Neuronal stem cell (in vitro differentiated cells): Measurements from ENCODE around the gene PATL1.

Experiments
- DNase-seq: peaks from one replicate; pipeline ENCODE4 v3.0.0-alpha.2; 2013; ENCODE audit warnings: low spot score
- H2AFZ ChIP-seq: one replicate; pipeline ENCODE4 v1.6.1; 2013; ENCODE audit warnings: mild to moderate bottlenecking, low read length, inconsistent platforms
- H2AK5ac ChIP-seq: 2 replicates; pipeline ENCODE4 v1.6.1; 2013; ENCODE audit warnings: low read depth, mild to moderate bottlenecking, inconsistent platforms, low read length, moderate library complexity, mixed read lengths
- H2BK120ac ChIP-seq: 2 replicates; pipeline ENCODE4 v1.6.1; 2013; ENCODE audit warnings: low read depth, mild to moderate bottlenecking, inconsistent platforms, low read length, moderate library complexity, mixed read lengths
- H2BK12ac ChIP-seq: one replicate; pipeline ENCODE4 v1.6.1; 2013; ENCODE audit warnings: low read length, inconsistent platforms
- H2BK15ac ChIP-seq: 2 replicates; pipeline ENCODE4 v1.6.1; 2013; ENCODE audit warnings: mild to moderate bottlenecking, low read length, inconsistent platforms, mixed read lengths
- H2BK5ac ChIP-seq: one replicate; pipeline ENCODE4 v1.6.1; 2013; ENCODE audit warnings: inconsistent platforms, mild to moderate bottlenecking, low read length, moderate library complexity
- H3K14ac ChIP-seq: one replicate; pipeline ENCODE4 v1.6.1; 2013; ENCODE audit warnings: low read length, inconsistent platforms
- H3K18ac ChIP-seq: 2 replicates; pipeline ENCODE4 v1.6.1; 2013; ENCODE audit warnings: low read length, inconsistent platforms
- H3K23ac ChIP-seq: 2 replicates; pipeline ENCODE4 v1.6.1; 2013; ENCODE audit warnings: low read depth, mild to moderate bottlenecking, mixed read lengths, low read length, inconsistent platforms; ENCODE audit not compliant: poor library complexity
- H3K27ac ChIP-seq: replicated peaks from 3 replicates; pipeline ENCODE4 v1.5.1; 2013; ENCODE audit warnings: low read length, inconsistent platforms
- H3K27me3 ChIP-seq, 3 experiments: 2 replicates each; pipeline ENCODE4 v1.6.1; 2013; ENCODE audit warnings: low read length in 3 of 3, mild to moderate bottlenecking in 2 of 3, inconsistent platforms in 1 of 3, low read depth in 1 of 3, mixed read lengths in 1 of 3, moderate library complexity in 1 of 3; ENCODE audit not compliant: control insufficient read depth in 3 of 3, insufficient read depth in 3 of 3
- H3K36me3 ChIP-seq, 2 donors: replicated peaks in 1 of 2; 2 replicates each; pipeline ENCODE4 v1.6.1; 2013; ENCODE audit warnings: low read length in 2 of 2; ENCODE audit not compliant: control insufficient read depth in 2 of 2, insufficient read depth in 2 of 2
- H3K4ac ChIP-seq: 2 replicates; pipeline ENCODE4 v1.6.1; 2013; ENCODE audit warnings: inconsistent platforms, mild to moderate bottlenecking, low read length, moderate library complexity
- H3K4me1 ChIP-seq, 2 donors: 1 replicate in 1 of 2; 2 replicates in 1 of 2; pipeline ENCODE4 v1.6.1; 2013; ENCODE audit warnings: low read length in 2 of 2, low read depth in 1 of 2; ENCODE audit not compliant: control insufficient read depth in 2 of 2, insufficient read depth in 1 of 2
- H3K4me2 ChIP-seq: one replicate; pipeline ENCODE4 v1.6.1; 2013; ENCODE audit warnings: mild to moderate bottlenecking, low read length, inconsistent platforms; ENCODE audit not compliant: insufficient read depth, poor library complexity, severe bottlenecking
- H3K4me3 ChIP-seq, 2 donors: 2 replicates each; pipeline ENCODE4 v1.5.1; 2013; ENCODE audit warnings: low read length in 2 of 2, mild to moderate bottlenecking in 2 of 2, inconsistent platforms in 1 of 2, moderate library complexity in 1 of 2
- H3K79me1 ChIP-seq: one replicate; pipeline ENCODE4 v1.6.1; 2013; ENCODE audit warnings: low read depth, mild to moderate bottlenecking, inconsistent platforms, low read length, moderate library complexity
- H3K9ac ChIP-seq: one replicate; pipeline ENCODE4 v1.6.1; 2013; ENCODE audit warnings: mild to moderate bottlenecking, low read depth, low read length, inconsistent platforms; ENCODE audit not compliant: poor library complexity
- H3K9me3 ChIP-seq, 2 donors: replicated peaks in 1 of 2; 2 replicates each; pipeline versions ENCODE3 to v1.6.1; 2013; ENCODE audit warnings: low read length in 2 of 2, mild to moderate bottlenecking in 2 of 2, inconsistent platforms in 1 of 2, low read depth in 1 of 2, mixed read lengths in 1 of 2, moderate library complexity in 1 of 2; ENCODE audit not compliant: control insufficient read depth in 2 of 2, insufficient read depth in 1 of 2
- H4K8ac ChIP-seq: one replicate; pipeline ENCODE4 v1.6.1; 2013; ENCODE audit warnings: low read depth, mild to moderate bottlenecking, inconsistent platforms, low read length, moderate library complexity
- H4K91ac ChIP-seq: one replicate; pipeline ENCODE4 v1.6.1; 2013; ENCODE audit warnings: low read length, low read depth, mild to moderate bottlenecking, inconsistent platforms; ENCODE audit not compliant: poor library complexity
- WGBS, 2 donors: extraction: QIAGEN DNeasy Blood & Tissue Kit; methylation state at CpG; one replicate each; pipeline ENCODE4 v1.1.7; 2013; ENCODE audit warnings: missing lambda C conversion rate in 2 of 2, mixed read lengths in 1 of 2; ENCODE audit not compliant: insufficient read length in 2 of 2, insufficient replicate concordance in 1 of 2; ENCODE audit errors: extremely low coverage in 2 of 2; 5-methylcytosine and 5-hydroxymethylcytosine counted together

The PATL1 gene

GRCh38 chr11:59676205-59676604 lies 7.4 kb upstream of the PATL1 start:
- Histone ChIP-seq H3K4me3 (no peak overlapping the region), H4K91ac (no peak overlapping the region), H3K14ac (no peak overlapping the region), H3K79me1 (no peaks in the 10 kb centered on the region), H2BK5ac (no peak overlapping the region), H2AK5ac (no peak overlapping the region), H2BK120ac (no peak overlapping the region), H3K4me1 (peaks cover 0 to 3% of the 10 kb centered on the region in 2 donors), H3K36me3 (no peaks in the 10 kb centered on the region), H4K8ac (no peak overlapping the region), H3K9me3 (no peaks in the 10 kb centered on the region), H3K9ac (no peak overlapping the region), H3K18ac (no peak overlapping the region), H3K27ac (no peak overlapping the region), H3K4ac (no peak overlapping the region), H3K23ac (no peak overlapping the region), H2AFZ (no peak overlapping the region), H3K4me2 (no peak overlapping the region), H3K27me3 (peaks cover 0 to 19% (median 0%) of the 10 kb centered on the region in 3 experiments), H2BK15ac (no peak overlapping the region), H2BK12ac (no peak overlapping the region)
- DNase-seq: no peak
- WGBS, 2 donors: no CpG with 5 or more reads among the region's 8 CpGs

GRCh38 chr11:59674291-59674690 lies 5.5 kb upstream of the PATL1 start:
- Histone ChIP-seq H3K27ac (no peak overlapping the region), H3K4me3 (no peak overlapping the region), H3K23ac (no peak overlapping the region), H2BK120ac (no peak overlapping the region), H3K4me1 (peaks cover 3 to 4% of the 10 kb centered on the region in 2 donors), H2BK5ac (no peak overlapping the region), H3K18ac (no peak overlapping the region), H2AK5ac (no peak overlapping the region), H3K9me3 (no peaks in the 10 kb centered on the region), H2BK15ac (no peak overlapping the region), H2BK12ac (no peak overlapping the region), H3K36me3 (no peaks in the 10 kb centered on the region), H3K4me2 (no peak overlapping the region), H3K27me3 (peaks cover 0 to 19% (median 0%) of the 10 kb centered on the region in 3 experiments), H2AFZ (no peak overlapping the region), H3K9ac (no peak overlapping the region), H3K79me1 (no peaks in the 10 kb centered on the region), H4K8ac (no peak overlapping the region), H3K14ac (no peak overlapping the region), H4K91ac (no peak overlapping the region), H3K4ac (no peak overlapping the region)
- no CpG with 5 or more reads among the region's 2 CpGs for WGBS, 2 donors
- no peak for DNase-seq

- H2AFZ ChIP-seq: no peak overlapping the region
- H4K8ac ChIP-seq: no peak overlapping the region
- no peak overlapping the region for H3K4ac ChIP-seq
- no peaks in the 10 kb centered on the region for H3K79me1 ChIP-seq
- H2BK12ac ChIP-seq: no peak overlapping the region
- no CpG with 5 or more reads among the region's 2 CpGs for WGBS, 2 donors
- H3K18ac ChIP-seq: no peak overlapping the region
- no peak for DNase-seq
- H2BK15ac ChIP-seq: no peak overlapping the region
- H3K9me3 ChIP-seq: no peaks in the 10 kb centered on the region
- no peak overlapping the region for H3K4me2 ChIP-seq
- H2AK5ac ChIP-seq: no peak overlapping the region
- no peak overlapping the region for H3K9ac ChIP-seq
- no peak overlapping the region for H3K4me3 ChIP-seq
- no peak overlapping the region for H4K91ac ChIP-seq
- H2BK120ac ChIP-seq: no peak overlapping the region
- H2BK5ac ChIP-seq: no peak overlapping the region
- H3K27ac ChIP-seq: no peak overlapping the region
- no peak overlapping the region for H3K23ac ChIP-seq
- no peaks in the 10 kb centered on the region for H3K36me3 ChIP-seq
- H3K4me1 ChIP-seq: peaks cover 3 to 4% of the 10 kb centered on the region in 2 donors
- H3K14ac ChIP-seq: no peak overlapping the region
- peaks cover 0 to 18% (median 0%) of the 10 kb centered on the region in 3 experiments for H3K27me3 ChIP-seq
Measured at GRCh38 chr11:59673291-59673690, 4.5 kb upstream of the PATL1 start.

- no peak overlapping the region for H3K4ac ChIP-seq
- H2BK15ac ChIP-seq: no peak overlapping the region
- no peak overlapping the region for H3K9ac ChIP-seq
- H4K8ac ChIP-seq: no peak overlapping the region
- H3K36me3 ChIP-seq: peaks cover under 1 to 10% of the 10 kb centered on the region in 2 donors
- H3K4me2 ChIP-seq: no peak overlapping the region
- DNase-seq: no peak
- no peak overlapping the region for H3K23ac ChIP-seq
- H3K4me3 ChIP-seq: no peak overlapping the region
- no peak overlapping the region for H2AFZ ChIP-seq
- no peak overlapping the region for H2BK12ac ChIP-seq
- H3K9me3 ChIP-seq: no peaks in the 10 kb centered on the region
- peaks cover 5 to 10% of the 10 kb centered on the region in 2 donors for H3K4me1 ChIP-seq
- H3K18ac ChIP-seq: no peak overlapping the region
- no peak overlapping the region for H3K14ac ChIP-seq
- no peak overlapping the region for H3K27ac ChIP-seq
- H3K79me1 ChIP-seq: peaks cover 2% of the 10 kb centered on the region
- peaks cover 0 to 6% (median 0%) of the 10 kb centered on the region in 3 experiments for H3K27me3 ChIP-seq
- no peak overlapping the region for H2BK5ac ChIP-seq
- WGBS, 2 donors: no CpG with 5 or more reads among the region's 11 CpGs
- no peak overlapping the region for H2AK5ac ChIP-seq
- no peak overlapping the region for H4K91ac ChIP-seq
- H2BK120ac ChIP-seq: no peak overlapping the region
Measured at GRCh38 chr11:59671471-59671870, 2.6 kb upstream of the PATL1 start.
